Endothelial cell of umbilical vein (primary cell): ENCODE results near the gene BNC2. TPM values are rescaled to one million over a fixed set of nuclear protein-coding genes. Genes with fewer than 3 reads are reported as not detected.
"Not testable (repeated sequence)": the region's sequence is repeated elsewhere in the genome, so short reads cannot be mapped to it uniquely, and the experiment has no call there.

ENCODE experiments used
- BruUV-seq: library from RNA; stranded (reverse); fragments of 400-500 nt; replicated peaks from 2 replicates; lab custom pipeline; 2021; lab: Mats Ljungman, UMichigan
- CTCF ChIA-PET: fragments of 300-600, 350-600 bp; sonication (Branson Sonifier 250); formaldehyde crosslinking; loops from one replicate; lab custom pipeline; 2021; ENCODE audit warnings: antibody characterized with exemption, inconsistent platforms; lab: Charles Lee
- POLR2A ChIA-PET: fragments of 300-600, 350-600 bp; sonication (Branson Sonifier 250); formaldehyde crosslinking; loops from one replicate; lab custom pipeline; 2021; ENCODE audit warnings: antibody characterized with exemption, inconsistent platforms; lab: Charles Lee
- DNase-seq: peaks from one replicate; pipeline ENCODE4 v3.0.0-alpha.2; 2011; ENCODE audit warnings: low read depth, low spot score
- FAIRE-seq: peaks from 2 replicates; lab custom pipeline; 2011; peaks lifted over from hg19 to GRCh38; lab: Jason Lieb, UNC
- H2AFZ ChIP-seq: 2 replicates; pipeline ENCODE4 v1.6.0; 2012; ENCODE audit warnings: low read depth, low read length, control low read depth, inconsistent platforms
- H3K27ac ChIP-seq: 2 replicates; pipeline ENCODE4 v1.5.1; 2011; ENCODE audit warnings: low read depth, mild to moderate bottlenecking, control low read depth, low read length, moderate library complexity; ENCODE audit not compliant: insufficient read depth
- H3K27me3 ChIP-seq, 2 experiments: 2 replicates each; pipeline versions ENCODE4 v1.6.0 to v1.6.1; 2011; ENCODE audit warnings: low read length in 2 of 2, mixed read lengths in 1 of 2; ENCODE audit not compliant: control insufficient read depth in 2 of 2, insufficient read depth in 2 of 2
- H3K36me3 ChIP-seq, 2 experiments: 2 replicates in 1 of 2; 3 replicates in 1 of 2; pipeline ENCODE4 v1.5.1; 2011; ENCODE audit warnings: low read length in 2 of 2, mild to moderate bottlenecking in 1 of 2, moderate library complexity in 1 of 2; ENCODE audit not compliant: control insufficient read depth in 2 of 2, insufficient read depth in 2 of 2; ENCODE audit errors: extremely low read depth in 1 of 2
- H3K4me1 ChIP-seq: 3 replicates; pipeline ENCODE4 v1.5.1; 2011; ENCODE audit warnings: mild to moderate bottlenecking, low read length; ENCODE audit not compliant: control insufficient read depth, insufficient read depth; ENCODE audit errors: extremely low read depth
- H3K4me2 ChIP-seq: 2 replicates; pipeline ENCODE4 v1.6.1; 2011; ENCODE audit warnings: low read length, control low read depth, mixed read lengths; ENCODE audit not compliant: insufficient read depth
- H3K4me3 ChIP-seq, 3 experiments: fragments of 200-600 bp in 1 of 3; sonication (generic), shearing (Covaris generic) in 1 of 3; replicated peaks in 1 of 3; 2 replicates each; pipeline ENCODE4 v1.5.1; 2011 to 2016; ENCODE audit warnings: control low read depth in 3 of 3, low read length in 3 of 3, mild to moderate bottlenecking in 2 of 3, inconsistent platforms in 1 of 3, low read depth in 1 of 3, moderate library complexity in 1 of 3; ENCODE audit not compliant: insufficient read depth in 1 of 3
- H3K79me2 ChIP-seq: 2 replicates; pipeline ENCODE4 v1.6.0; 2012; ENCODE audit warnings: low read length, inconsistent platforms; ENCODE audit not compliant: control insufficient read depth, insufficient read depth
- H3K9ac ChIP-seq: replicated peaks from 2 replicates; pipeline ENCODE3; 2011; ENCODE audit warnings: low read length, control low read depth; ENCODE audit not compliant: insufficient read depth; ENCODE audit errors: extremely low read depth
- H3K9me1 ChIP-seq: replicated peaks from 3 replicates; pipeline ENCODE4 v1.6.0; 2011; ENCODE audit warnings: mild to moderate bottlenecking, low read length; ENCODE audit not compliant: control insufficient read depth, insufficient read depth; ENCODE audit errors: extremely low read depth
- H3K9me3 ChIP-seq: replicated peaks from 2 replicates; pipeline ENCODE4 v1.5.1; 2012; ENCODE audit warnings: low read length, inconsistent platforms; ENCODE audit not compliant: control insufficient read depth, insufficient read depth
- H4K20me1 ChIP-seq: replicated peaks from 2 replicates; pipeline ENCODE3; 2011; ENCODE audit warnings: mild to moderate bottlenecking, low read length; ENCODE audit not compliant: control insufficient read depth, insufficient read depth; ENCODE audit errors: extremely low read depth
- CTCF ChIP-seq, 2 donors: IDR thresholded peaks; 1 replicate in 1 of 2; 2 replicates in 1 of 2; pipeline ENCODE4 v1.5.1; 2011; ENCODE audit warnings: low read length in 2 of 2, mild to moderate bottlenecking in 2 of 2, moderate library complexity in 2 of 2, control low read depth in 1 of 2, inconsistent platforms in 1 of 2, low read depth in 1 of 2; ENCODE audit not compliant: insufficient read depth in 1 of 2; ENCODE audit errors: extremely low read depth in 1 of 2
- EZH2 ChIP-seq: IDR thresholded peaks from 2 replicates; pipeline ENCODE4 v1.6.1; 2012; ENCODE audit warnings: borderline replicate concordance, low read depth, mild to moderate bottlenecking, moderate library complexity, low read length, inconsistent platforms; ENCODE audit not compliant: severe bottlenecking
- FOS ChIP-seq: IDR thresholded peaks from 2 replicates; pipeline ENCODE4 v1.6.1; 2011; ENCODE audit warnings: mild to moderate bottlenecking, low read length, moderate library complexity, borderline replicate concordance; ENCODE audit not compliant: insufficient read depth
- GATA2 ChIP-seq: IDR thresholded peaks from 2 replicates; pipeline ENCODE4 v1.7.0; 2011; ENCODE audit warnings: low read depth, mild to moderate bottlenecking, moderate library complexity, mixed read lengths, low read length; ENCODE audit not compliant: insufficient read length, insufficient read depth
- JUN ChIP-seq: IDR thresholded peaks from 2 replicates; pipeline ENCODE4 v1.6.1; 2011; ENCODE audit warnings: borderline replicate concordance, low read depth; ENCODE audit not compliant: insufficient read length, insufficient read depth
- MAX ChIP-seq: IDR thresholded peaks from 2 replicates; pipeline ENCODE4 v1.6.1; 2011; ENCODE audit not compliant: insufficient read depth, insufficient read length
- MYC ChIP-seq: IDR thresholded peaks from one replicate; pipeline ENCODE4 v1.6.1; 2011; ENCODE audit warnings: mild to moderate bottlenecking, low read depth, low read length
- POLR2A ChIP-seq: IDR thresholded peaks from 2 replicates; pipeline ENCODE4 v1.6.1; 2012; ENCODE audit warnings: low read depth, mild to moderate bottlenecking, control low read depth, low read length
- POLR2AphosphoS5 ChIP-seq: IDR thresholded peaks from 2 replicates; pipeline ENCODE4 v1.6.1; 2012; ENCODE audit warnings: low read depth, mild to moderate bottlenecking, control low read depth, low read length, moderate library complexity; ENCODE audit not compliant: insufficient read depth
- dilution Hi-C: fragments of 300-500 bp; cut with MboI; formaldehyde crosslinking; loops from one replicate; pipeline ENCODE4 v1.15.0; 2019; ENCODE audit warnings: low sequenced_read_pairs; ENCODE audit not compliant: extremely low pct_ligation_motif_present
- intact Hi-C: fragments of 100-400 bp; cut with micrococcal nuclease; formaldehyde crosslinking; loops from one replicate; pipeline ENCODE4 v1.10.0; 2022
- polyA plus RNA-seq, 4 experiments: library from polyadenylated mRNA; depleted of rRNA in 3 of 4; stranded (reverse) in 3 of 4; unstranded in 1 of 4; fragments of >200 nt; gene quantifications; 2 replicates each; pipeline versions ENCODE4 v1.2.1 to v1.2.3, GENCODE V29; 2011 to 2012; ENCODE audit warnings: missing spikeins in 1 of 4
- total RNA-seq: library from RNA; stranded (reverse); gene quantifications from 2 replicates; pipeline ENCODE4 v1.2.3, GENCODE V29; 2021

BNC2 gene
- total and polyA plus RNA-seq, 2 donors (not counting 3 experiments of a cell fraction or from before 2014, with no cell fraction given), result 12.1 to 34.3 TPM

GRCh38 chr9:16883586-16883985, 13.1 kb upstream of the BNC2 start:
- no peak for DNase-seq
- no peaks in the 10 kb centered on the region for H3K27me3 ChIP-seq
- H3K36me3 ChIP-seq, result no peaks in the 10 kb centered on the region
- no TSS peak for BruUV-seq
- no peaks in the 10 kb centered on the region for H3K4me1 ChIP-seq
- H3K79me2 ChIP-seq, result no peaks in the 10 kb centered on the region
- no peaks in the 10 kb centered on the region for H3K9me3 ChIP-seq
- dilution Hi-C loops (no loop called here), intact Hi-C loops (no loop called here)
- H2AFZ ChIP-seq, result no peak overlapping the region
- TF ChIP-seq CTCF (IDR thresholded peaks at IDR 0.05; ENCODE audit: extremely low read depth in 1 of 2, insufficient read depth in 1 of 2, low read depth in 1 of 2, low read length in 2 of 2) (no peak), FOS (no peak), MYC (no peak), JUN (no peak), GATA2 (no peak), EZH2 (no peak), POLR2AphosphoS5 (no peak), MAX (no peak), POLR2A (no peak)
- no peaks in the 10 kb centered on the region for H3K9me1 ChIP-seq
- H3K27ac ChIP-seq, result no peak overlapping the region
- ChIA-PET CTCF (interaction anchor here (1.3 kb wide), 1 partner anchor 10 kb away, joined by 4 read pairs; no protein-coding TSS in a partner anchor), POLR2A (no interaction called here)
- no peak overlapping the region for H3K9ac ChIP-seq
- no peak overlapping the region for H3K4me2 ChIP-seq
- no peak for FAIRE-seq
- no peak overlapping the region for H3K4me3 ChIP-seq
- no peaks in the 10 kb centered on the region for H4K20me1 ChIP-seq

GRCh38 chr9:16882440-16882839, 12.0 kb upstream of the BNC2 start:
- H3K9ac ChIP-seq, H3K27me3 ChIP-seq, H3K9me3 ChIP-seq, H3K36me3 ChIP-seq, DNase-seq, H3K79me2 ChIP-seq, FAIRE-seq, POLR2A ChIA-PET, H4K20me1 ChIP-seq, H3K4me3 ChIP-seq, H3K27ac ChIP-seq, intact Hi-C loops, H3K4me1 ChIP-seq, CTCF ChIA-PET, BruUV-seq, H3K4me2 ChIP-seq, H3K9me1 ChIP-seq, H2AFZ ChIP-seq, dilution Hi-C loops: not testable (repeated sequence)
